HG03060 (cell line): ENCODE results near the gene PRUNE2.
A peak's percentile ranks its signal among the peaks of the same experiment; 100 is the strongest.

Experiments used
- ATAC-seq: cut with Tn5 transposase; IDR thresholded peaks from one replicate; pipeline ENCODE4 v1.9.1; 2021; ENCODE audit warnings: low read depth, moderate number of reproducible peaks; ENCODE audit not compliant: unreplicated experiment

Gene PRUNE2

GRCh38 chr9:76642701-76643209 is 263.2 kb downstream of the PRUNE2 start:
- no peak for ATAC-seq

GRCh38 chr9:76642074-76642473 is 263.8 kb downstream of the PRUNE2 start:
- no peak for ATAC-seq

DNA sequence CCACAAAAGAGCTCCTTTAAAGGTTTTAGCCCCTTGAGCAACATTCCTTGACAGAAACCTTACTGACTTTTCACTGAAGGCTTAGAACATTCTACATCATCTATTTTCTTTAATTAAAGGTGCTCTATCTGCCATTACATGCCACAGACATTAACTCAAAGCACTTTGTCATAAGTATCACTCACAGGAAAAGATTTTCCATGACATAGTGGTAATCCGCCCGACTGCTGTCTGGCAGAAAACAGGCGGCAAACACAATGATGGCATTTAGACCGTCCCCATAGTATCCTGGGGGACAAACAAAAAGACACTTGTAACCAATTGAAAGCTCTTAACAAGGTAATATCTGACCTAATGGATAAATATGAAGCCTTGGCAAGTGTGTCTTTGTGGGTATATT is 267.9 kb downstream of the PRUNE2 start:
- ATAC-seq = no peak

GRCh38 chr9:76637416-76637815 is 268.5 kb downstream of the PRUNE2 start:
- ATAC-seq = no peak

DNA sequence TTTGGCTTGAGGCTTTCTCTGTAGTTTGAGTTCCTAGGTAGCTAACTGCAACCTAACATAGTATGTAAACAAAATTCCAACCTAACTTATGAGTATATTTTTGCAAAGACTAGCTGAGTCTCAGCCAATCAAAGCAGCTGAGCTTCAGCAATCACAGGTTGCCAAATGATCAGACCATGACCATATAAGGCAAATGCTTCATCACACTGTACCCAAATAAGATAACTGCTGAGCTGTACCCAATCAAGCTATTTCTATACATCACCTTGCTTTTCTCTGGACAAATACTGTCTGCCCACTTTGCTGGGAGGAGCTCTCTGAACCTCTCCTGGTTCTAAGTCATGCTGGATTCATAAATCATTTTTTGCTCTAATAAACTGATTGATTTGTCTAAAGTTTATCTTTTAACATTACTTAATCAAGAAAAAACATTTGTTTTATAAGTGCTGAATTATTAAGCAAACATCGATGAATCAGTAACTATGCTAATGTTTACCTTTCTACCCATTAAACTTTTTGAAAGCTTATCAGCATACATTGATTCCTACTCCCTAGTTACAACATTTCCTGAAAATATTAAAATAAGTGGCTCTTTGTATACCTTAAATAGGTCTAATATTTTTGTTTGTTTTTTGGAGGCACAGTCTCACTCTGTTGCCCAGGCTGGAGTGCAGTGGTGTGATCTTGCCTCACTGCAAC is 271.4 kb downstream of the PRUNE2 start:
- ATAC-seq = peak; percentile 85

DNA sequence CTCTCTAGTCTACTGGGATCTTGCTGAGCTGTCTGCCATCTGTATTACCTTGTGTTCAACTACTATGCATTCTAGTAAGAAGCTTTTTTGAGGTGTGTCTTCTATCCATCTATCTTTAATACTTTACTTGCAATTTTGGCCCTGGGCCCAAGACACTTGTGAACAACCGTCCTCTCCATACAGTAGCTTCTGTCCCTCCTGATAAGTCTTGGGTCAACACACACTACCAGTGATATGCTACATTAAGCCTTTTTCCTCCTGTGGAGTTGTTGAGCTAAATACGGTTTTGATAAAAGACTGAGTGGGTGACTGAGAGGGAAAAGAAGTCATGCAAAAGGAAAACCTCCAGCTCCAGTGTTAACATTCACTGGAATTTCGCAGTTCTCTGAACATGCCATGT is 275.0 kb downstream of the PRUNE2 start:
- no peak for ATAC-seq

DNA sequence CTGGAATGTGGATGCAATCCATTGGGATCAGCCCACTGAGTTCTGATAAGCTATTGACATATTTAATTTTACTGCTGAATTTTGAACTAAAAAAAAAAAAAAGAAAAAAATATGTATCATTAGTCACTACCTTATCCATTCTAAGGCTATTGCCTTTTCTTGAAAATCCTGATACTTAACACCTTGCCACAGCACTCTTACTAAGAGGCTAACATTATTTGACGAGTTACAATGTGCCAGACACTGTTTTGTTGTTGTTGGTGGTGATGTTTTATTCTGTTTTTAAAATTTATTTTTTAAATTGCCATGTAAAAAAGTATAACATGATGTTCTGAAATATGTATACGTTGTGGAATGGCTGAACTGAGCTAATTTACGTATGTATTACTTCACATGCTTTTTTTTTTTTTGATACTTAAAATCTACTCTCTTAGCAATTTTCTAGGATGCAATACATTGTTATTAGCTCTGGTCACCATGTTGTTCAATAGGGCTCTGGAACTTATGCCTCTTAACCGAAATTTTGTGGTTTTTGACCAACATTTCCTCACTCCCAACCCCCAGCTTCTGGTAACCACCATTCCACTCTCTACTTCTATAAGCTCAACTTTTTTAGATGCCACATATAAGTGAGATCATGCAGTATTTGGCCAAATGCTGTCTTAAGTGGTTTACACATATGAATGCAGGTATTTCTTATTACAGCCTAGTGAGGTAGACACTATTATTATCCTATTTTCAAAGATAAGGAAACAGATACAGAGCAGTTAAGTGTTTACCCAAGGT is 276.5 kb downstream of the PRUNE2 start:
- ATAC-seq = no peak

GRCh38 chr9:76628155-76628554 is 277.8 kb downstream of the PRUNE2 start:
- no peak for ATAC-seq

GRCh38 chr9:76626980-76627379 is 278.9 kb downstream of the PRUNE2 start:
- no peak for ATAC-seq

- no peak for ATAC-seq
Observed at GRCh38 chr9:76626141-76626540, 279.8 kb downstream of the PRUNE2 start.

DNA sequence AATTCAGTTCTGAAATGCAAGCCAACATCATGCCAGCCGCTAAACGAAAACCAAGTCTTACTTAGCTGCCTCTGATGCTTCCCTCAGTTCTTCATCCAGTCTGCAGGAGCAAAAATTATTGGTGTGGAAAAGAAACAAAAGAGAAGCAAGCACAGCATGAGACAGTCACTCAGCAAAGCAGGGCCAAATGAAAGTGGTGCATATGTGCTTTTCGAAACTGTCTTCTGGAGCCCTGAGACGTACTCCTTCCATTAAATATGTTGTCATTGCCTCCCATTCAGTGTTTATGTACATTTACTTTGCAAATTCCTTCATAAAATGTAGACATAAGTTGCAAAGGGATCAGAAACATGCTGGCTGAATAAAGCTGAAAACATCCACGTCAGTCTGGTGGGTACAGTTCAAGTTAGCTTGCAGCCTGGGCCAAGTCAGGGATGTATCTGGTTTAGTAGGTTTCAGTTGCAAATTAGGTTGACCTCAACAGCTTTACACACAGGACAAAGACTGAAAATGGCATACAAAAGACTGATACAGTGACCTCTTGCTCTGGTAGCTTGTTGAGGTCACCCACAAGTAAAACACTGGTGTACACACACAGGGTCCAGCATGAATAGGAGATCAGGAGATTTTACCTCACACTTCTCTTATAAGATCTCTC is 281.4 kb downstream of the PRUNE2 start:
- peak; percentile 91 for ATAC-seq

DNA sequence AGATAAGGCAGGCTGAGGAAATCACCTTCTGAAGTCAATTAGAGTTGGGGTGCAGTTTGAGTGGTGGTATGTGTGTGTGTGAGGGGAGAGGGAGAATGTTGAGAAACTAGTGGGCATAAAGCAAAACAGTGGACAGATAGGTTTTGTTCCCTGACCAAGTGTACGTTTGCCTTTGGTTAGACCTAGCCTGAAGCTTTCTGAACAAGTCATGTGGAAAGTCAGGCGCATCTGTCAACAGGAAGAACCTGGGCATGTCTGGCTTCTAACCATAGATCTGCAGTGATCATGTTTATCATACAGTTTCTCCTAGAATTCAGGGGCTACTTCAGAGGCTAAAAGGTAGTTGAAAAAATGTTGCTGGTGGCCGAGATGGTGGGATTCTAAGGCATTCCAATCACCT is 284.9 kb downstream of the PRUNE2 start:
- no peak for ATAC-seq

DNA sequence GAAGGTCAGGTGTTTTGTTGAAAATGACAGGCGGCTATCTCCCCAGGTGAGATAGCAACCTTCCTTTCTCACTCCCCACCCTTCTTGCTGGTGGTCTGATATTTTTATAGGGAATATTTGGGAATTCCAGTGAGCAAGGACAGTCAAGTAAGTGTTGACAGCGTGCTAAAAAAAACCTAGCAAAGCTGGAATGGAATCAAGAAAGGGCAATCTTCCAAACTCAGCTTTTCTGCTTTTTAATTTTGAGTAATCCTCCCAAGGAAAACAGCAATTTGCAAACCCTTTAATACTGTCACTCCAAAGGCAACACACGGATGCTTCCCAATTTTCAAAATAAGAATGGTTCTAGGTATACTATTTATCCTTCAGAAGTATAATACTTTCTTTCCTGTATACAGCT is 285.3 kb downstream of the PRUNE2 start:
- ATAC-seq = no peak

DNA sequence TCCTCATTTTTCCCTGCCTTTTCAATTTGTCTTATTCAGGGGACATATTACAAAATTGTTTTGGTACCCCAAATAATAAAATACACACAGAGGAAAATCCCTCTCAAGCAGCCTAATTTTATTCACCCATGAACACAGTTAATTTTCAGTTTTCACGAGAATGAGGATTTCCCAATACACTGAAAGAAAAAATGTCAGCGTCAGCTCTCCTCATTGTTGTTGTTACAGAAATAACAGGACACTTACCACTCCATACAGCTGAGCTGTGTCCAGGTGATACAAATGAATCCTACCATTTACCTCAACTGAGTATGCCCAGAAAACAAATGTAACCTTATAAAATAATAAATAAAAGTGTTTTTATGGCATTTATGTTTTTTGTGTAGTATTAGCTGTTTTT is 286.3 kb downstream of the PRUNE2 start:
- ATAC-seq = no peak

DNA sequence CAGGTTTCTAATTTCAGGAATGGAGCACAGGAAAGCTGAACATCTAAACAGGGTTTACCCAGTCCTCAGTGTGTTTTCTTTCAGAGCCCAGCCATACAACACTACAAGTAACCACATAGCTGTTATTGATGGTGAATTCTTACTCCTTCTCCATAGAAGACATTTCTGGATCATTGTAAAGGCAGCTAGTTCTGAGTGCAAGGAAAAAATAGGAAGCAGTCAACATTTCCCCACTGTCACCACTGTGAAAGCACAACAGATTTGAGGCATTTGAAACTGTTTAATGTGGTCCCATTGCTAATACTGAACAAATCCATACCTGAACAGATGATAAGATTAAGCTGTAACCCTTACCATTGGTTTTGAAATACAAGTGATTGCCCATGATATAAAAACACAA is 286.7 kb downstream of the PRUNE2 start:
- no peak for ATAC-seq

DNA sequence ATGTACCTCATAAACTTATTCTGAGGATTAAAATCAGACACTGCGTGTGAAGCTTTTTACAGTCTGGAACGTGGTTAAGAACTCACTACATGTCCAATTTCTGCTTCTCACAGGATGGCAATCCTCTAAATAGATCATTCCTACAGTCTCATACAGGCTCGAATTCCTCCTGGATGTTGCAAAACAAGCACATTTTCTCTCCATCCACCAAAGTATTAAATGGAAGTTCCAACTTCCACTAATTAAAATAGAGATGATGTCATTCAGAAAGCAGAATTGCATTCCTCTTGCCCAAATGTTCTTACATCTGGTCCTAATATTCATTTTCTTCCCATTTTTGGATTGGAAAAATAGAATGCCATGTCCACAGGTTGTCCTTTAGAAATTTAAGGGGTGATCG is 287.2 kb downstream of the PRUNE2 start:
- no peak for ATAC-seq

DNA sequence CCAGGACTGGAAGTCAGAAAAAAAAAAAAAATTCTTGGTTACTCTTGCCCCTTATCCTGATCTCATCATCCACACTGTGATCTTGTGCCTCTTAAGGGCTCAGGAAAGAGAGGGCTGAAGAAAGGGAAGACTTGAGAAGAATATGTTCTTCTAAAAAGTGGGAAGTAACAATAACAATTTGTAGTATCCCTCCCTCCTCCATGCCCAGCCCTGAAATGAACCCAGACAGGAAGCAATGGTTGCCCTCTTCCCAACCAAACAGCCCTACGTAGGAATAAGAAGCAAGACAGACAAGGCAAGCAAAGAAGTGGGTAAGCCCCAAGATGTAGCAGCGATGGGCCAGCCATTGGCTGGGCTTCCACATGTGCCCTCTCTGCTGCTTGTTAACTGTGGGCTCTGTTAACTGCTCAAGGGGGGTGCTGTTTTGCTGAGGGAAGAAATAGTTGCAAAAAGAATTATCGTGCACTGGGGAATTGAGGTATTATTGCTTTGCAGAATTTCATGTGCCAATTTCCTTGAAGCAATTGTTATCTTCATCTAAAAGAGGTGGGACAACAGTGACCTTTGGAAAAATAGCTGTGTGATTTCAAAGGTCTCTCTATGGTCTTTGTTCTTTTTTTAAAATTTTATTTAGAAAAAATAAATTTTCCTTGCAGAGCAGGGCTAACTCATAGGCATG is 288.3 kb downstream of the PRUNE2 start:
- no peak for ATAC-seq

- no peak for ATAC-seq
Observed at GRCh38 chr9:76616780-76617179, 289.1 kb downstream of the PRUNE2 start.

DNA sequence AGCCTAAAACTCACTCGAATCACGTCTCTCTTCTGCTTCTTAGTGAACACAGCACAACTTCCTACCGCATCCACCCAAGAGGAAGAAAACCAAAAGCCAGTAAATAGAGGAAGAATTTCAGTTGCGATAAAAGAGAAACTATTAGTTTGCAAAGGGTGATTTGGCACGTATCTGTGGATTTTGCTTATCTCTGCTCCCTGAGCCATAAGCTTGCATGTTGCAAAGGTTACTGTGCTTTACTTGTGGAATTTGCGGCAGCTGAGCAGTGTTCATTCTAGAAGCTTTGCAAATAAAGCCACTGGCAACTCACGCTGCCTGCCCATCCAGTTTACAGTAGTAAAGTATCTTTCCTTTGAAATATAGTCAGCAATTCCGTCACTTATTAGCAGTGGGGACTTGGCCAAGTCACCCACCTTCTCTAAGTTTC is 290.7 kb downstream of the PRUNE2 start:
- no peak for ATAC-seq

- no peak for ATAC-seq
Observed at GRCh38 chr9:76613974-76614373, 291.9 kb downstream of the PRUNE2 start.
